Measurements from ENCODE around the gene RAB36. TPM values are rescaled to one million over a fixed set of nuclear protein-coding genes. Genes with fewer than 3 reads are reported as not detected.

Gene RAB36
- total RNA-seq, 1 donor = 5.6 TPM

- H3K4me3 ChIP-seq (ENCODE audit: low read depth, low read length) = no peak overlapping the region
- no peak for TF ChIP-seq CTCF (IDR thresholded peaks at IDR 0.05; ENCODE audit: insufficient read depth, low read depth, low read length)
- DNase-seq (ENCODE audit: low read depth) = no peak
Measured at GRCh38 chr22:23117275-23117674, 28.0 kb upstream of the RAB36 start.

- no peak for DNase-seq (ENCODE audit: low read depth)
- no peak overlapping the region for H3K4me3 ChIP-seq (ENCODE audit: low read depth, low read length)
- TF ChIP-seq CTCF (IDR thresholded peaks at IDR 0.05; ENCODE audit: insufficient read depth, low read depth, low read length) = no peak
Measured at GRCh38 chr22:23117891-23118646, 27.2 kb upstream of the RAB36 start.

GRCh38 chr22:23118647-23119493, 26.4 kb upstream of the RAB36 start:
- H3K4me3 ChIP-seq (ENCODE audit: low read depth, low read length) = no peak overlapping the region
- DNase-seq (ENCODE audit: low read depth) = no peak
- no peak for TF ChIP-seq CTCF (IDR thresholded peaks at IDR 0.05; ENCODE audit: insufficient read depth, low read depth, low read length)

- TF ChIP-seq CTCF (IDR thresholded peaks at IDR 0.05; ENCODE audit: insufficient read depth, low read depth, low read length) = no peak
- H3K4me3 ChIP-seq (ENCODE audit: low read depth, low read length) = no peak overlapping the region
- no peak for DNase-seq (ENCODE audit: low read depth)
Measured at GRCh38 chr22:23119494-23120414, 25.5 kb upstream of the RAB36 start.

- DNase-seq (ENCODE audit: low read depth) = no peak
- no peak for TF ChIP-seq CTCF (IDR thresholded peaks at IDR 0.05; ENCODE audit: insufficient read depth, low read depth, low read length)
- no peak overlapping the region for H3K4me3 ChIP-seq (ENCODE audit: low read depth, low read length)
Measured at GRCh38 chr22:23120415-23120899, 24.8 kb upstream of the RAB36 start.

- no peak for DNase-seq (ENCODE audit: low read depth)
- H3K4me3 ChIP-seq (ENCODE audit: low read depth, low read length) = no peak overlapping the region
- TF ChIP-seq CTCF (IDR thresholded peaks at IDR 0.05; ENCODE audit: insufficient read depth, low read depth, low read length) = no peak
Measured at GRCh38 chr22:23121000-23121421, 24.3 kb upstream of the RAB36 start.

All from fibroblast of villous mesenchyme (primary cell).